DND-41 (cell line): ENCODE results near the gene MFSD2B.

Experiments
- EZH2 ChIP-seq: IDR thresholded peaks from 3 replicates; pipeline ENCODE4 v1.6.1; 2012; ENCODE audit warnings: borderline replicate concordance, low read depth, mild to moderate bottlenecking, moderate library complexity, low read length, inconsistent platforms; ENCODE audit not compliant: severe bottlenecking
- TF ChIP-seq, protein P1 (sequence below): IDR thresholded peaks from 2 replicates; pipeline ENCODE4 v1.5.1; 2012; ENCODE audit warnings: borderline replicate concordance, low read length, moderate library complexity, mild to moderate bottlenecking; ENCODE audit not compliant: poor library complexity, severe bottlenecking; ENCODE audit errors: extremely low read depth

DNA sequence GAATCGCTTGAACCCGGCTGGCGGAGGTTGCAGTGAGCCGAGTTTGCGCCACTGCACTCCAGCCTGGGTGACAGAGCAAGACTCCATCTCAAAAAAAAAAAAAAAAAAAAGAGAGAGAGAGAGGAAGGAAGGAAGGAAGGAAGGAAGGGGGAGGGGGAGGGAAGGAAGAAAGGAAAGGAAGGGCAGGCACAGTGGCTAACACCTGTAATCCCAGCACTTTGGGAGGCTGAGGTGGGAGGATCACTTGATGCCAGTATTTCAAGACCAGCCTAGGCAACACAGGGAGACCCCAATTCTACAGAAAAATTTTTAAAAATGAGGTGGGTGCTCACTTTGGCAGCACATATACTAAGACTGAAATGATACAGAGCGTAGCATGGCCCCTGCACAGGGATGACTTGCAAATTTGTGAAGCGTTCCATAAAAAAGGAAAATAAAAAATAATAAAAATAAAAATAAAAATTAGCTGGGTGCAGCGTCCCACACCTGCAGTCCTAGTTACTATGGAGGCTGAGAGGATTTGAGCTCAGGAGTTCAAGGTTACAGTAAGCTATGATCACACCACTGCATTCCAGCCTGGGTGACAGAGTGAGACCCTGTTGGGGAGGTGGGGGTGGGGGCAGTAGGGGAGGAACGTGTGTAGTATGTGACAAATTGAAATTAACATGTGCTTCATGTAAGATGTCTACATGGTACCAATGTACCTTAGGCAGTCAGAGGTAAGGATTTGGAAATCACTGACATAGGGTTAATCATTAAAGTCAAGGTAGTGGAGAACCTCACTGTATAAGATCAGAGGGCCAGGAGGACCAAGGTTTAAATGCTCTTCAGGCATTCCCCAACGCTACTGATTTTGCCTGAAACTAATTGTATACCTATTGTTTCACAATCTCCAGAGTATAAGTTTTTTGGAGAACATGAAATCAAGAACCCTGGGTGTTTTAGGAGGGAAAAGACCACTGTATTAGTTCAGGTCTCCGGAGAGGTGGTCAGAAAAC, 35.9 kb downstream of the MFSD2B start:
- TF ChIP-seq, protein P1, sequence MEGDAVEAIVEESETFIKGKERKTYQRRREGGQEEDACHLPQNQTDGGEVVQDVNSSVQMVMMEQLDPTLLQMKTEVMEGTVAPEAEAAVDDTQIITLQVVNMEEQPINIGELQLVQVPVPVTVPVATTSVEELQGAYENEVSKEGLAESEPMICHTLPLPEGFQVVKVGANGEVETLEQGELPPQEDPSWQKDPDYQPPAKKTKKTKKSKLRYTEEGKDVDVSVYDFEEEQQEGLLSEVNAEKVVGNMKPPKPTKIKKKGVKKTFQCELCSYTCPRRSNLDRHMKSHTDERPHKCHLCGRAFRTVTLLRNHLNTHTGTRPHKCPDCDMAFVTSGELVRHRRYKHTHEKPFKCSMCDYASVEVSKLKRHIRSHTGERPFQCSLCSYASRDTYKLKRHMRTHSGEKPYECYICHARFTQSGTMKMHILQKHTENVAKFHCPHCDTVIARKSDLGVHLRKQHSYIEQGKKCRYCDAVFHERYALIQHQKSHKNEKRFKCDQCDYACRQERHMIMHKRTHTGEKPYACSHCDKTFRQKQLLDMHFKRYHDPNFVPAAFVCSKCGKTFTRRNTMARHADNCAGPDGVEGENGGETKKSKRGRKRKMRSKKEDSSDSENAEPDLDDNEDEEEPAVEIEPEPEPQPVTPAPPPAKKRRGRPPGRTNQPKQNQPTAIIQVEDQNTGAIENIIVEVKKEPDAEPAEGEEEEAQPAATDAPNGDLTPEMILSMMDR: no peak
- TF ChIP-seq EZH2: no peak
